Endothelial cell of umbilical vein (primary cell): ENCODE results near the gene CLCNKA. TPM values are rescaled to one million over a fixed set of nuclear protein-coding genes. Genes with fewer than 3 reads are reported as not detected.

Experiments
- BruUV-seq: library from RNA; stranded (reverse); fragments of 400-500 nt; replicated peaks from 2 replicates; lab custom pipeline; 2021; lab: Mats Ljungman, UMichigan
- CTCF ChIA-PET: fragments of 300-600, 350-600 bp; sonication (Branson Sonifier 250); formaldehyde crosslinking; loops from one replicate; lab custom pipeline; 2021; ENCODE audit warnings: antibody characterized with exemption, inconsistent platforms; lab: Charles Lee
- POLR2A ChIA-PET: fragments of 300-600, 350-600 bp; sonication (Branson Sonifier 250); formaldehyde crosslinking; loops from one replicate; lab custom pipeline; 2021; ENCODE audit warnings: antibody characterized with exemption, inconsistent platforms; lab: Charles Lee
- DNase-seq: peaks from one replicate; pipeline ENCODE4 v3.0.0-alpha.2; 2011; ENCODE audit warnings: low read depth, low spot score
- FAIRE-seq: peaks from 2 replicates; lab custom pipeline; 2011; peaks lifted over from hg19 to GRCh38; lab: Jason Lieb, UNC
- H2AFZ ChIP-seq: 2 replicates; pipeline ENCODE4 v1.6.0; 2012; ENCODE audit warnings: low read depth, low read length, control low read depth, inconsistent platforms
- H3K27ac ChIP-seq: 2 replicates; pipeline ENCODE4 v1.5.1; 2011; ENCODE audit warnings: low read depth, mild to moderate bottlenecking, control low read depth, low read length, moderate library complexity; ENCODE audit not compliant: insufficient read depth
- H3K27me3 ChIP-seq, 2 experiments: 2 replicates each; pipeline versions ENCODE4 v1.6.0 to v1.6.1; 2011; ENCODE audit warnings: low read length in 2 of 2, mixed read lengths in 1 of 2; ENCODE audit not compliant: control insufficient read depth in 2 of 2, insufficient read depth in 2 of 2
- H3K36me3 ChIP-seq, 2 experiments: 2 replicates in 1 of 2; 3 replicates in 1 of 2; pipeline ENCODE4 v1.5.1; 2011; ENCODE audit warnings: low read length in 2 of 2, mild to moderate bottlenecking in 1 of 2, moderate library complexity in 1 of 2; ENCODE audit not compliant: control insufficient read depth in 2 of 2, insufficient read depth in 2 of 2; ENCODE audit errors: extremely low read depth in 1 of 2
- H3K4me1 ChIP-seq: 3 replicates; pipeline ENCODE4 v1.5.1; 2011; ENCODE audit warnings: mild to moderate bottlenecking, low read length; ENCODE audit not compliant: control insufficient read depth, insufficient read depth; ENCODE audit errors: extremely low read depth
- H3K4me2 ChIP-seq: 2 replicates; pipeline ENCODE4 v1.6.1; 2011; ENCODE audit warnings: low read length, control low read depth, mixed read lengths; ENCODE audit not compliant: insufficient read depth
- H3K4me3 ChIP-seq, 3 experiments: fragments of 200-600 bp in 1 of 3; sonication (generic), shearing (Covaris generic) in 1 of 3; replicated peaks in 1 of 3; 2 replicates each; pipeline ENCODE4 v1.5.1; 2011 to 2016; ENCODE audit warnings: control low read depth in 3 of 3, low read length in 3 of 3, mild to moderate bottlenecking in 2 of 3, inconsistent platforms in 1 of 3, low read depth in 1 of 3, moderate library complexity in 1 of 3; ENCODE audit not compliant: insufficient read depth in 1 of 3
- H3K79me2 ChIP-seq: 2 replicates; pipeline ENCODE4 v1.6.0; 2012; ENCODE audit warnings: low read length, inconsistent platforms; ENCODE audit not compliant: control insufficient read depth, insufficient read depth
- H3K9ac ChIP-seq: replicated peaks from 2 replicates; pipeline ENCODE3; 2011; ENCODE audit warnings: low read length, control low read depth; ENCODE audit not compliant: insufficient read depth; ENCODE audit errors: extremely low read depth
- H3K9me1 ChIP-seq: replicated peaks from 3 replicates; pipeline ENCODE4 v1.6.0; 2011; ENCODE audit warnings: mild to moderate bottlenecking, low read length; ENCODE audit not compliant: control insufficient read depth, insufficient read depth; ENCODE audit errors: extremely low read depth
- H3K9me3 ChIP-seq: replicated peaks from 2 replicates; pipeline ENCODE4 v1.5.1; 2012; ENCODE audit warnings: low read length, inconsistent platforms; ENCODE audit not compliant: control insufficient read depth, insufficient read depth
- H4K20me1 ChIP-seq: replicated peaks from 2 replicates; pipeline ENCODE3; 2011; ENCODE audit warnings: mild to moderate bottlenecking, low read length; ENCODE audit not compliant: control insufficient read depth, insufficient read depth; ENCODE audit errors: extremely low read depth
- CTCF ChIP-seq, 2 donors: IDR thresholded peaks; 1 replicate in 1 of 2; 2 replicates in 1 of 2; pipeline ENCODE4 v1.5.1; 2011; ENCODE audit warnings: low read length in 2 of 2, mild to moderate bottlenecking in 2 of 2, moderate library complexity in 2 of 2, control low read depth in 1 of 2, inconsistent platforms in 1 of 2, low read depth in 1 of 2; ENCODE audit not compliant: insufficient read depth in 1 of 2; ENCODE audit errors: extremely low read depth in 1 of 2
- EZH2 ChIP-seq: IDR thresholded peaks from 2 replicates; pipeline ENCODE4 v1.6.1; 2012; ENCODE audit warnings: borderline replicate concordance, low read depth, mild to moderate bottlenecking, moderate library complexity, low read length, inconsistent platforms; ENCODE audit not compliant: severe bottlenecking
- FOS ChIP-seq: IDR thresholded peaks from 2 replicates; pipeline ENCODE4 v1.6.1; 2011; ENCODE audit warnings: mild to moderate bottlenecking, low read length, moderate library complexity, borderline replicate concordance; ENCODE audit not compliant: insufficient read depth
- GATA2 ChIP-seq: IDR thresholded peaks from 2 replicates; pipeline ENCODE4 v1.7.0; 2011; ENCODE audit warnings: low read depth, mild to moderate bottlenecking, moderate library complexity, mixed read lengths, low read length; ENCODE audit not compliant: insufficient read length, insufficient read depth
- JUN ChIP-seq: IDR thresholded peaks from 2 replicates; pipeline ENCODE4 v1.6.1; 2011; ENCODE audit warnings: borderline replicate concordance, low read depth; ENCODE audit not compliant: insufficient read length, insufficient read depth
- MAX ChIP-seq: IDR thresholded peaks from 2 replicates; pipeline ENCODE4 v1.6.1; 2011; ENCODE audit not compliant: insufficient read depth, insufficient read length
- MYC ChIP-seq: IDR thresholded peaks from one replicate; pipeline ENCODE4 v1.6.1; 2011; ENCODE audit warnings: mild to moderate bottlenecking, low read depth, low read length
- POLR2A ChIP-seq: IDR thresholded peaks from 2 replicates; pipeline ENCODE4 v1.6.1; 2012; ENCODE audit warnings: low read depth, mild to moderate bottlenecking, control low read depth, low read length
- POLR2AphosphoS5 ChIP-seq: IDR thresholded peaks from 2 replicates; pipeline ENCODE4 v1.6.1; 2012; ENCODE audit warnings: low read depth, mild to moderate bottlenecking, control low read depth, low read length, moderate library complexity; ENCODE audit not compliant: insufficient read depth
- dilution Hi-C: fragments of 300-500 bp; cut with MboI; formaldehyde crosslinking; loops from one replicate; pipeline ENCODE4 v1.15.0; 2019; ENCODE audit warnings: low sequenced_read_pairs; ENCODE audit not compliant: extremely low pct_ligation_motif_present
- intact Hi-C: fragments of 100-400 bp; cut with micrococcal nuclease; formaldehyde crosslinking; loops from one replicate; pipeline ENCODE4 v1.10.0; 2022
- polyA plus RNA-seq, 4 experiments: library from polyadenylated mRNA; depleted of rRNA in 3 of 4; stranded (reverse) in 3 of 4; unstranded in 1 of 4; fragments of >200 nt; gene quantifications; 2 replicates each; pipeline versions ENCODE4 v1.2.1 to v1.2.3, GENCODE V29; 2011 to 2012; ENCODE audit warnings: missing spikeins in 1 of 4
- total RNA-seq: library from RNA; stranded (reverse); gene quantifications from 2 replicates; pipeline ENCODE4 v1.2.3, GENCODE V29; 2021

Gene CLCNKA
- total and polyA plus RNA-seq, 2 donors (not counting 3 experiments of a cell fraction or from before 2014, with no cell fraction given) = not detected

- Histone ChIP-seq H3K27me3 (no peaks in the 10 kb centered on the region), H3K9me1 (no peaks in the 10 kb centered on the region), H3K27ac (no peak overlapping the region), H3K4me2 (no peak overlapping the region), H3K4me3 (no peak overlapping the region), H3K9ac (no peak overlapping the region), H3K9me3 (no peaks in the 10 kb centered on the region), H3K79me2 (no peaks in the 10 kb centered on the region), H4K20me1 (no peaks in the 10 kb centered on the region), H2AFZ (no peak overlapping the region), H3K36me3 (no peaks in the 10 kb centered on the region), H3K4me1 (peaks cover 4% of the 10 kb centered on the region)
- no peak for FAIRE-seq
- no peak for DNase-seq
- CTCF ChIA-PET = interaction anchor here (0.6 to 3.9 kb wide), 8 partner anchors 10 to 216 kb away, joined by 3 to 25 read pairs (median 6); partner anchors contain the start of gene FAM131C
- intact Hi-C loops (no loop called here), dilution Hi-C loops (no loop called here)
- POLR2A ChIA-PET = no interaction called here
- TF ChIP-seq POLR2AphosphoS5 (no peak), CTCF (IDR thresholded peaks at IDR 0.05; ENCODE audit: extremely low read depth in 1 of 2, insufficient read depth in 1 of 2, low read depth in 1 of 2, low read length in 2 of 2) (no peak), MAX (no peak), POLR2A (no peak), FOS (no peak), JUN (no peak), MYC (no peak), GATA2 (no peak), EZH2 (no peak)
- BruUV-seq = no TSS peak
These were observed 14.0 kb upstream of the CLCNKA start for GRCh38 chr1:16007671-16008341.
